ENCODE data around the gene MZT2B. TPM values are rescaled to one million over a fixed set of nuclear protein-coding genes. Genes with fewer than 3 reads are reported as not detected.
"Not testable (repeated sequence)": the region's sequence is repeated elsewhere in the genome, so short reads cannot be mapped to it uniquely, and the experiment has no call there.

The MZT2B gene
- total and polyA plus RNA-seq, 2 donors (not counting 1 experiment from before 2014, with no cell fraction given): 119 to 152 TPM

DNA sequence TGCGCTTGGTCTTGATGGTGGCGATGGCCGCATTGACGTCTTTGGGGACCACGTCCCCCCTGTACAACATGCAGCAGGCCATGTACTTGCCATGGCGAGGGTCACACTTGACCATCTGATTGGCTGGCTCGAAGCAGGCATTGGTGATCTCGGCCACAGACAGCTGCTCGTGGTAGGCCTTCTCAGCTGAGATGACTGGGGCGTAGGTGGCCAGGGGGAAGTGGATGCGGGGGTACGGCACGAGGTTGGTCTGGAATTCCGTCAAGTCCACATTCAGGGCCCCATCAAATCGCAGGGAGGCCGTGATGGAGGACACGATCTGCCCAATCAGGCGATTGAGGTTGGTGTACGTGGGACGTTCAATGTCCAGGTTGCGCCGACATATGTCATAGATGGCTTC, 11.8 kb downstream of the MZT2B start:
- POLR2A ChIA-PET; H3K4me1 Mint-ChIP-seq; H4K20me1 ChIP-seq (ENCODE audit: control insufficient read depth, insufficient read depth, low read length, poor library complexity, severe bottlenecking); H3K27ac Mint-ChIP-seq; intact Hi-C loops (cut with micrococcal nuclease); H3K27ac ChIP-seq (ENCODE audit: low read length in 2 of 2); CTCF ChIA-PET; H3K9me3 Mint-ChIP-seq (ENCODE audit: insufficient read depth); H3K4me1 ChIP-seq (ENCODE audit: control insufficient read depth in 2 of 2, insufficient read depth in 2 of 2, low read length in 2 of 2); H3K4me3 ChIP-seq (ENCODE audit: control extremely low read depth in 1 of 5, extremely low read depth in 1 of 5, insufficient read depth in 1 of 5, low read depth in 2 of 5, low read length in 4 of 5); H3K27me3 ChIP-seq (replicated peaks in 1 of 4; ENCODE audit: control extremely low read depth in 1 of 4, control insufficient read depth in 3 of 4, insufficient read depth in 4 of 4, low read length in 3 of 4); H3K36me3 ChIP-seq (replicated peaks in 1 of 2; ENCODE audit: control extremely low read depth in 1 of 2, control insufficient read depth in 1 of 2, extremely low read depth in 1 of 2, insufficient read depth in 2 of 2, low read length in 1 of 2); DNase-seq; ATAC-seq (ENCODE audit: low read depth); H3K9ac ChIP-seq (ENCODE audit: low read length); H3K9me3 ChIP-seq (ENCODE audit: control extremely low read depth in 1 of 3, control insufficient read depth in 2 of 3, insufficient read depth in 1 of 3, low read length in 2 of 3); H2AFZ ChIP-seq (ENCODE audit: insufficient read depth, low read depth, low read length, poor library complexity, severe bottlenecking); H3K79me2 ChIP-seq (ENCODE audit: control insufficient read depth, insufficient read depth, low read length); H3K4me2 ChIP-seq (replicated peaks; ENCODE audit: low read depth, low read length, poor library complexity, severe bottlenecking); H3K4me3 Mint-ChIP-seq; H3K27me3 Mint-ChIP-seq: not testable (repeated sequence)
- WGBS (ENCODE audit: insufficient coverage): 60% methylated on average over 5 of the region's 22 CpGs

- H3K27ac ChIP-seq (ENCODE audit: low read length in 2 of 2); ATAC-seq (ENCODE audit: low read depth); H3K4me2 ChIP-seq (replicated peaks; ENCODE audit: low read depth, low read length, poor library complexity, severe bottlenecking); H3K27ac Mint-ChIP-seq; intact Hi-C loops (cut with micrococcal nuclease); H3K9me3 Mint-ChIP-seq (ENCODE audit: insufficient read depth); H3K4me1 Mint-ChIP-seq; H3K27me3 Mint-ChIP-seq; H3K36me3 ChIP-seq (replicated peaks in 1 of 2; ENCODE audit: control extremely low read depth in 1 of 2, control insufficient read depth in 1 of 2, extremely low read depth in 1 of 2, insufficient read depth in 2 of 2, low read length in 1 of 2); H3K4me3 ChIP-seq (ENCODE audit: control extremely low read depth in 1 of 5, extremely low read depth in 1 of 5, insufficient read depth in 1 of 5, low read depth in 2 of 5, low read length in 4 of 5); H3K4me1 ChIP-seq (ENCODE audit: control insufficient read depth in 2 of 2, insufficient read depth in 2 of 2, low read length in 2 of 2); H4K20me1 ChIP-seq (ENCODE audit: control insufficient read depth, insufficient read depth, low read length, poor library complexity, severe bottlenecking); H2AFZ ChIP-seq (ENCODE audit: insufficient read depth, low read depth, low read length, poor library complexity, severe bottlenecking); DNase-seq; H3K79me2 ChIP-seq (ENCODE audit: control insufficient read depth, insufficient read depth, low read length); H3K9ac ChIP-seq (ENCODE audit: low read length); H3K27me3 ChIP-seq (replicated peaks in 1 of 4; ENCODE audit: control extremely low read depth in 1 of 4, control insufficient read depth in 3 of 4, insufficient read depth in 4 of 4, low read length in 3 of 4); H3K9me3 ChIP-seq (ENCODE audit: control extremely low read depth in 1 of 3, control insufficient read depth in 2 of 3, insufficient read depth in 1 of 3, low read length in 2 of 3); CTCF ChIA-PET; H3K4me3 Mint-ChIP-seq: not testable (repeated sequence)
- POLR2A ChIA-PET: interaction anchor here (0.6 kb wide), 1 partner anchor 10 kb away, joined by 3 read pairs; no protein-coding TSS in a partner anchor
- 74% methylated on average over 4 of the region's 9 CpGs for WGBS (ENCODE audit: insufficient coverage)
These were observed 13.1 kb downstream of the MZT2B start for GRCh38 chr2:130195089-130195635.

- H3K4me3 Mint-ChIP-seq; DNase-seq; intact Hi-C loops (cut with micrococcal nuclease); H3K27ac ChIP-seq (ENCODE audit: low read length in 2 of 2); H3K4me1 Mint-ChIP-seq; H4K20me1 ChIP-seq (ENCODE audit: control insufficient read depth, insufficient read depth, low read length, poor library complexity, severe bottlenecking); H2AFZ ChIP-seq (ENCODE audit: insufficient read depth, low read depth, low read length, poor library complexity, severe bottlenecking); H3K27ac Mint-ChIP-seq; H3K36me3 ChIP-seq (replicated peaks in 1 of 2; ENCODE audit: control extremely low read depth in 1 of 2, control insufficient read depth in 1 of 2, extremely low read depth in 1 of 2, insufficient read depth in 2 of 2, low read length in 1 of 2); H3K4me2 ChIP-seq (replicated peaks; ENCODE audit: low read depth, low read length, poor library complexity, severe bottlenecking); H3K9ac ChIP-seq (ENCODE audit: low read length); H3K9me3 ChIP-seq (ENCODE audit: control extremely low read depth in 1 of 3, control insufficient read depth in 2 of 3, insufficient read depth in 1 of 3, low read length in 2 of 3); ATAC-seq (ENCODE audit: low read depth); CTCF ChIA-PET; POLR2A ChIA-PET; H3K27me3 Mint-ChIP-seq; H3K9me3 Mint-ChIP-seq (ENCODE audit: insufficient read depth); H3K79me2 ChIP-seq (ENCODE audit: control insufficient read depth, insufficient read depth, low read length); H3K4me1 ChIP-seq (ENCODE audit: control insufficient read depth in 2 of 2, insufficient read depth in 2 of 2, low read length in 2 of 2); H3K27me3 ChIP-seq (replicated peaks in 1 of 4; ENCODE audit: control extremely low read depth in 1 of 4, control insufficient read depth in 3 of 4, insufficient read depth in 4 of 4, low read length in 3 of 4); H3K4me3 ChIP-seq (ENCODE audit: control extremely low read depth in 1 of 5, extremely low read depth in 1 of 5, insufficient read depth in 1 of 5, low read depth in 2 of 5, low read length in 4 of 5): not testable (repeated sequence)
- WGBS (ENCODE audit: insufficient coverage): no CpG with 5 or more reads among the region's 13 CpGs
These were observed 14.0 kb downstream of the MZT2B start for GRCh38 chr2:130196052-130196451.
